ENCODE results near the gene KITLG.

- TF ChIP-seq CTCF (IDR thresholded peaks at IDR 0.05) (no peak), POLR2A (IDR thresholded peaks at IDR 0.05) (no peak)
Measured at GRCh38 chr12:88471331-88472045, 108.8 kb downstream of the KITLG start.

Data from adrenal gland (tissue), 5 donors.